MM.1S (cell line): ENCODE results near the gene IFNG-AS1.

Experiments
- DNase-seq: peaks from one replicate; pipeline ENCODE4 v3.0.0-alpha.2; 2015
- H2AFZ ChIP-seq: fragments of 300-600 bp; sonication (generic); 2 replicates; pipeline ENCODE4 v1.6.0; 2016; ENCODE audit warnings: antibody characterized with exemption, low read length
- H3F3A ChIP-seq: fragments of 300-600 bp; sonication (generic); 2 replicates; pipeline ENCODE4 v1.6.1; 2016; ENCODE audit warnings: mild to moderate bottlenecking, antibody characterized with exemption, low read length, moderate library complexity, mixed read lengths; ENCODE audit not compliant: insufficient read depth
- H3K27ac ChIP-seq: fragments of 300-600 bp; sonication (generic); 2 replicates; pipeline ENCODE4 v1.5.1; 2016; ENCODE audit warnings: mild to moderate bottlenecking, low read length
- H3K27me3 ChIP-seq: fragments of 300-600 bp; sonication (generic); replicated peaks from 2 replicates; pipeline ENCODE4 v1.6.0; 2016; ENCODE audit warnings: low read length; ENCODE audit not compliant: insufficient read depth
- H3K36me3 ChIP-seq: fragments of 300-600 bp; sonication (generic); replicated peaks from 2 replicates; pipeline ENCODE4 v1.6.1; 2016; ENCODE audit warnings: mild to moderate bottlenecking, low read length, mixed read lengths; ENCODE audit not compliant: insufficient read depth
- H3K4me1 ChIP-seq: fragments of 300-600 bp; sonication (generic); 2 replicates; pipeline ENCODE4 v1.6.1; 2016; ENCODE audit warnings: low read length, mixed read lengths
- H3K4me2 ChIP-seq: fragments of 300-600 bp; sonication (generic); 2 replicates; pipeline ENCODE4 v1.6.0; 2016; ENCODE audit warnings: low read depth, low read length
- H3K4me3 ChIP-seq: fragments of 300-600 bp; sonication (generic); 2 replicates; pipeline ENCODE4 v1.5.1; 2016; ENCODE audit warnings: low read length, mixed read lengths
- H3K79me2 ChIP-seq: fragments of 300-600 bp; sonication (generic); 2 replicates; pipeline ENCODE4 v1.6.1; 2016; ENCODE audit warnings: mixed run types, low read length, mixed read lengths
- H3K9ac ChIP-seq: fragments of 300-600 bp; sonication (generic); 2 replicates; pipeline ENCODE4 v1.6.1; 2016; ENCODE audit warnings: low read length, mixed read lengths
- H3K9me2 ChIP-seq: fragments of 300-600 bp; sonication (generic); replicated peaks from 2 replicates; pipeline ENCODE4 v1.6.1; 2016; ENCODE audit warnings: mild to moderate bottlenecking, low read length, mixed read lengths; ENCODE audit not compliant: insufficient read depth
- H3K9me3 ChIP-seq: fragments of 300-600 bp; sonication (generic); replicated peaks from 2 replicates; pipeline ENCODE4 v1.6.1; 2016; ENCODE audit warnings: mild to moderate bottlenecking, low read length, mixed read lengths; ENCODE audit not compliant: insufficient read depth
- H4K20me1 ChIP-seq: fragments of 300-600 bp; sonication (generic); 2 replicates; pipeline ENCODE4 v1.6.1; 2016; ENCODE audit warnings: mild to moderate bottlenecking, low read length, moderate library complexity, mixed read lengths; ENCODE audit not compliant: insufficient read depth
- CTCF ChIP-seq: fragments of 300-600 bp; sonication (generic); IDR thresholded peaks from 2 replicates; pipeline ENCODE4 v1.5.1; 2016; ENCODE audit warnings: antibody characterized with exemption, low read length, mixed read lengths
- EZH2 ChIP-seq: fragments of 300-600 bp; sonication (generic); optimal IDR thresholded peaks from 2 replicates; pipeline ENCODE3; 2017; ENCODE audit warnings: low read depth, mild to moderate bottlenecking, antibody characterized with exemption, low read length, mixed read lengths
- EZH2phosphoT487 ChIP-seq: fragments of 300-600 bp; sonication (generic); IDR thresholded peaks from 2 replicates; pipeline ENCODE4 v1.6.1; 2018; ENCODE audit warnings: antibody characterized with exemption, low read length

The IFNG-AS1 gene

GRCh38 chr12:68056300-68056699 lies 67.1 kb downstream of the IFNG-AS1 start:
- Histone ChIP-seq H2AFZ (no peak overlapping the region), H3K79me2 (peaks cover 26% of the 10 kb centered on the region), H3K4me3 (no peak overlapping the region), H3K9me3 (0 out of 2 replicates have a peak, but pooled peaks cover 4% of the 10 kb centered on the region), H3K27me3 (no peaks in the 10 kb centered on the region), H3K4me2 (peak overlapping the region; percentile 24; the same call in 1 of the 2 replicates), H3F3A (peaks cover 3% of the 10 kb centered on the region), H4K20me1 (no peaks in the 10 kb centered on the region), H3K9ac (no peak overlapping the region), H3K36me3 (0 out of 2 replicates have a peak, but pooled peaks cover 6% of the 10 kb centered on the region), H3K4me1 (peaks cover 13% of the 10 kb centered on the region), H3K9me2 (no peaks in the 10 kb centered on the region), H3K27ac (peak overlapping the region; percentile 57; the same call in 1 of the 2 replicates)
- no peak for TF ChIP-seq EZH2
- TF ChIP-seq CTCF = no peak
- TF ChIP-seq EZH2phosphoT487 = no peak
- DNase-seq = peak; percentile 73

DNA sequence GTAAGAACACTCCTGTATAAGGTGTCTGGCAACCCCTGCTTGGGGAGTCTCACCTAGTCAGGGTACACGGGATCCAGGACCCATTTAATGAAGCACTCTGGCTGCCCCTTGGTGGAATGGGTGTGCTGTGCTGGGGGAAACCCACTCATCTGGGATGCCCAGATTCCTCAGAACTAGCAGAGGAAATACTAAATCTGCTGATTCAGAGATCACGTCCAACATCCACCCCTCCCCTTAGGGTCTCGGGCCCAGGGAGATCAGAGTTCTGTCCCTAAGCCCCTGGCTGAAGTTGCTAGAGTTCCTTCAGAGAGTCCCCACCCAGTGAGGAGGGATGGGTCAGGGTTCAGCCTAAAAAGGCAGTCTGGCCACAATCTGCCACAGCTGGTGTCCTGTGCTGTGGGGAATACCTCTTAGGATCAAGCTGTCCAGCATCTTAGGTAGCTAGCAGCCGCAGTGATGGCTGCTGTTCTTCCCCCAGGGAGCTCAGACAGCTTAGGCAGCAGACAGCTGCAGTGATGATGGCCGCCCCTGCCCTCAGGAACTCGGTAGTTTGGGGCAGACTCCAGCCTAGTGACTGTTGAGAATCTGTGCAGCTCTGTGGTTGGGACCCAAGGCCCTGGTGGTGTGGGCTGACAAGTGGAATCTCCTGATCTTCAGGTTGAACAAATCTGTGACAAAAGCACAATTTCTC lies 74.8 kb downstream of the IFNG-AS1 start:
- H3K9me2 ChIP-seq = no peaks in the 10 kb centered on the region
- peaks cover 10% of the 10 kb centered on the region; the same call in 1 of the 2 replicates for H3F3A ChIP-seq
- DNase-seq = no peak
- H3K9ac ChIP-seq = no peak overlapping the region
- no peak for TF ChIP-seq CTCF
- no peak for TF ChIP-seq EZH2phosphoT487
- TF ChIP-seq EZH2 = no peak
- no peak overlapping the region for H3K4me3 ChIP-seq
- no peak overlapping the region for H3K4me2 ChIP-seq
- no peak overlapping the region for H3K27ac ChIP-seq
- H3K9me3 ChIP-seq = no peaks in the 10 kb centered on the region
- no peaks in the 10 kb centered on the region for H3K27me3 ChIP-seq
- H3K36me3 ChIP-seq = no peaks in the 10 kb centered on the region
- H3K79me2 ChIP-seq = peaks cover 62% of the 10 kb centered on the region
- no peak overlapping the region for H2AFZ ChIP-seq
- H3K4me1 ChIP-seq = peaks cover 22% of the 10 kb centered on the region
- H4K20me1 ChIP-seq = no peaks in the 10 kb centered on the region

DNA sequence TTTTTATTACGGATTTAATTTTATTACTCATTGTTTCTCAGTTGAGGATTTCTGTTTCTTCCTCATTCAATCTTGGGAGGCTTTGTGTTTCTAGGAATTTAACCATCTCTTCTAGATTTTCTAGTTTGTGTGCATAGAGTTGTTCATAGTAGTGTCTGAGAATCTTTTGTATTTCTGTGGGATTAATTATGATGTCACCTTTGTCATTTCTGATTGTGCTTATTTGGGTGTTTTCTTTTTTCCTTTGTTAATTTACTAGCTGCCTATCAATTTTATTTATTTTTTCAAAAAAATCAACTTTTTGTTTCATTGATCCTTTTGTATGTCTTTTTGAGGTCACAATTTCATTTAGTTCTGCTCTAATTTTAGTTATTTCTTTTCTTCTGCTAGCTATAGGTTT lies 75.9 kb downstream of the IFNG-AS1 start:
- Histone ChIP-seq H3F3A (peaks cover 10% of the 10 kb centered on the region; the same call in 1 of the 2 replicates), H3K27ac (peak overlapping the region; percentile 19; the same call in 1 of the 2 replicates), H3K4me2 (peak overlapping the region; percentile 44; the same call in 1 of the 2 replicates), H4K20me1 (no peaks in the 10 kb centered on the region), H3K9me2 (no peaks in the 10 kb centered on the region), H3K4me1 (peaks cover 28% of the 10 kb centered on the region), H3K9ac (no peak overlapping the region), H3K27me3 (no peaks in the 10 kb centered on the region), H2AFZ (no peak overlapping the region), H3K9me3 (no peaks in the 10 kb centered on the region), H3K79me2 (peaks cover 63% of the 10 kb centered on the region), H3K4me3 (no peak overlapping the region), H3K36me3 (no peaks in the 10 kb centered on the region)
- no peak for DNase-seq
- no peak for TF ChIP-seq CTCF
